Stimulated activated CD8-positive, alpha-beta memory T cell treated with anti-CD3 and anti-CD28 coated beads, Interleukin-4, amount 100 ng/mL, for 1 hour (primary cell): ENCODE results near the gene NTRK2.

Source experiments
- DNase-seq, 2 donors: peaks; one replicate each; pipeline ENCODE4 v3.0.0-alpha.2; 2020; ENCODE audit warnings: low read depth in 2 of 2, low spot score in 1 of 2

Gene NTRK2

DNA sequence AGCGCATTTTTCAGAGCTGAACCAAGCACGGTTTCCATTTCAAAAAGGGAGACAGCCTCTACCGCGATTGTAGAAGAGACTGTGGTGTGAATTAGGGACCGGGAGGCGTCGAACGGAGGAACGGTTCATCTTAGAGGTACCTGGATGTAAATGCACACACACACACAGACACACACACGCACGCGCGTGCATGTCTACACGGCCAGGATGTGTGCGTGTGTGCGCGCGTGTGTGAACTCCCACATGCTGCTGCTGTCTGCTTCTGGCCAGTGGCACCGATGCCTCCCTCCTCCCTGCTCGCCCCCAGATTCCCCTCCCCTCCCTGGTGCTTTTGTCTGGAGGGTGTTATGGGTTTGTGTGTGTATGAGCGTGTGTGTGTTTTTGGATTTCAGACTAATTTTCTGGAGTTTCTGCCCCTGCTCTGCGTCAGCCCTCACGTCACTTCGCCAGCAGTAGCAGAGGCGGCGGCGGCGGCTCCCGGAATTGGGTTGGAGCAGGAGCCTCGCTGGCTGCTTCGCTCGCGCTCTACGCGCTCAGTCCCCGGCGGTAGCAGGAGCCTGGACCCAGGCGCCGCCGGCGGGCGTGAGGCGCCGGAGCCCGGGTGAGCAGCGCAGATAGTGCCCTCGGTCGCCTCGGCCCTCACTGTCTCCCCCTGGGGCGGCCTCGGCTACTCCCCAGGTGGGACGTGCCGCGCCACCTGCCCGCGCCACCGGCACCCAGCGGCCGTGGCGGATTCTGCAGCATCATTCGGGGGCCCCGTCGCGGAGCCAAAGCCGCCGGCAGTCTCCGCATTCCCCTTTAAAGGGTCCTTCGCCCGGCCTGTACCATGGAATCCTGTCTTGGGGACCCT is at the start of gene NTRK2:
Gene NTRK2 (plus strand): TSS at position 442 of the 850 bp plus-strand sequence. CDS start 1,020 bp downstream, outside the sequence.
- no peak for DNase-seq

DNA sequence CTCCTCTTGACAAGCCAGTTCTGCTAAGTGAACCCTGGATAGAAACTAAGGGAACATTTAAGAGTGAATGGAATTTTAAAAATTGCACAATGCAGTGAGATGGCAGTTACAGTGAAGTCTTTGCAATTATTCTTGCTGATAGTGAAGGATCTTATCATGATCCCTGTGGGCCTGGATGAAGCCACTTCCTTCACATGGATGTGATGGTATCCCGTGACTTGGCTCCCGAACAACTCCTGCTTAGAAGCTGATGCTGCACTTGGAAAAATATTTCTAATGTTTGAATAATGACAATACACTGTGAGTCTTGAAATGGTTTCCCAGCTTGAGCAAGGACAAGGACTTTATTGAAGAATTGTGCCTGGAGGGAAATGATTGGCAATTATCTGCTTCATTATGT is 49.2 kb upstream of the NTRK2 start:
- no peak for DNase-seq

DNA sequence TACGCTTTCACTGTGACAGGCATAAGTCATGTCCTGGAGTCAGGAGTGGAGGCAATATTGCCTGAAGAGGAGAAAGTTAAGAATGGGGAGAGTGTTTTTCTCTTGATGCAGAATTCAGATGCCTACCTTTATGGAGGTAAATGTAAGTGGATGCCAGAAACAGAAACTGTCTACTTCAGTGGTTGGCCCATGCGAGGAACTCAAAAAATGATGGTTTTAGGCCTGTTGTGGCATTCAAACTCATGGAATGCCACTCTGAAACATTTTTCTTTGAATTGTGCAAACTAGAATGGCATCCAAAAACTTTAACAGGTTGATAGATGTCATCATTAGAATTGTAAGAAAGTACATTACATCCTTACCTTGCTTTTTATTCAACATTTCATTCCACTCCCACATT is 47.7 kb upstream of the NTRK2 start:
- no peak for DNase-seq

DNA sequence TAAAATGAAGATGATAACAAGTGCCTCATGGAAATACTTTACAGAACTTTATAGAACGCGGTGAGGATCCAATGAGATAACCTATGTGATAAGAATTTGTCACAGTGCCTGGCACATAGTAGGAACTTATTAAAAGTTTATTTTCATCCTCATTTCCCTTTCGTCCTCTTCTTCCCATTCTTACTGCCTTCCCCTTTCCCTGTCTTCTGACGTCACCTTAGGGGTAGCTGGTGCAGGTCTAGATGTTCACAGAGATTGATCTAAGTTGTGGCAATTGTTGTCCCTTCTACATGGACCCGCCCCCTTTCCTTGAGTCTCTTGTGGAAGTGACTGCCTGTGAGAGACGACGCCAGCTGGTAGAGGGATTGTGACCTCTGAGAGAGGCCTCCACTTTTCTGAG is 46.5 kb upstream of the NTRK2 start:
- DNase-seq: no peak

DNA sequence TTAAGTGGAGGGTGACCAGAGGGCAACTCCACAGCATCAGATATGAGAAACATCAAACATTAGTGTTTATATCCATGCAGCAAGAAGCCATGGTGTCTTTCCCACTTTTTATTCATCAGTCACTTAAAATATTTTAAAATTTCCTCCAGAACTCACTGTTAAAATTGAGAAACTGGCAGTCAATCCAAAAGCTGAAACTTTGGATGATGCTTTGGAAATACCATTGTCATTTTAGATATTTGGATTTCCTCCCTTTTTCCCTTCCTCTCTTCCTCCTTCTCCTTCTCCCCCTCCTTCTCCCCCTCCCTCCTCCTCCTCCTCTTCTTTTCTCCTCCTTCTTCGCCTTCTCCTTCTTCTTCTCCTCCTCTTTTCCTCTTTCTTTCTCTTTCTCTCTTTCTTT is 33.1 kb upstream of the NTRK2 start:
- DNase-seq: no peak

DNA sequence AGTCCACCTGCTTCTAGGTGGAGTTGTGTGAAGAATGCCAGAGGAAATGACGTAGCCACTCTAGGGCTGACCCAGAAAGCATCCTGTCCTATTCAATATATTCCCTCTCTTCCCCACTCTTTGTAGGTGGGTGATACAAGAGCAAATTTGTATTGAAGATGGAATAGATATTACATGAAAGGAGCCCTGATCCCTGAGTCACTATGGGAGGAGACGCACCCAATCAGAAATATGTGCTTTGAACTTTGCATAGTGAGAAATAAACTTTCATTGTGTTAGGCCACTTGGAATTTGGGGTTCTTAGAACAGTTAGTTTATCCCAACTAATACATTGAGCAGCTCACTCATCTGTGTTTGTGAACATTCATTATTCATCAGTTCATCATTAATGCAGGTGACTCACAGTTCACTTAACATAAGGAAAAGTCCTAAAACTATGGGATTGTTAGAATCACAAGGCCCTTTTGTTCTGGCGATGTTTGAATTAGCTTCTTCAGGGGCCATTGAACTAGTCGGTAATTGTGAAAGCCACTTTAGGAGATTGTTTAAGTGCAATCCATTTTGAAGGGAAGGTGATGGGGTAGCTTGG is 26.9 kb upstream of the NTRK2 start:
- no peak for DNase-seq

DNA sequence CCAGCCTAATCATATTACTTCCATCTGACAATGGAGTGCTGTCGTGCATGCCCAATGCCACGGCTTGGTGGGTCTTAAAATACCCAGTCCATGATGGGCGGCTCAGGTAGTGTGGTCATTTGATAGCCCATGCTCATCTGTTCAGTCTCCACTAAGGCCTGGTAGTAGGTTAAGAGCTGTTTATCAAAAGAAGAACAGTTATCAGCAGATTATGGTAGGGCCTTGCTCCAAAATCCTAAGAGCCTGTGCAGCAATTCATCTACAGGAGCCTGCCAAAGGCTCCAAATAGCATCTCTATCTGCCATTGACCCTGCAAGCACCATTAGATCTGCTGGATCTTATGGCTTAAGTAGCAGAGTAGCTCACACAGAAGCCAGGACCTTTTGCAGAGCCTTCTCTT is 21.8 kb upstream of the NTRK2 start:
- DNase-seq: no peak

DNA sequence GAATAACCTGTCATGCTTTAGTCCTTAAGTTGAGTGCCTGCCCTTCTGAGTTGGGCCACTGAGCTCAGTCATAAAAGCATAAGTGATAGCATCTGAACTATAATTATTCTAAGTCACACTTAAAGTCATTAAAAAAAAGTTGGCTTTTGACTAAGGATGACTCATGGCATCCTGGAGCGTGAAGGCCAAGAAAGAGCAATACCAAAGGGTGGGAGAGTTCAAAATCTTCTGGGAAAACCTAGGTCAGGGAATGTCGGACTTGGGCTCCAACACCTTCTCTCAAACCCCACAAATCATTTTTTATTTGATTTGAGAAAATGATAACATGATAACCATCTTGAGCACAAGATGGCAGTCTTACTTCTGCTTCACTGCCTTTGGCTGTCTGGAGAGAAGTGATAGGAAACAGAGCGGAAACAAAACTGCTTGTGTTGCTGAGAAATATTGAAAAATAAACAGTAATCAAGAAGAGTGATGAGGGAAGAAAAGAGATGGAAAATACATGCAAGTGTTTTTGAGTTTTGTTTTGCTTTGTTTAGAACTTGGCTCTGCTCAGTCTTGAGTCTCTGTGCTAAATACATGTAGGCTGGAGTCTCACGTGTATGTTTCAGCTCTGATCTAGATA is 16.9 kb upstream of the NTRK2 start:
- no peak for DNase-seq

DNA sequence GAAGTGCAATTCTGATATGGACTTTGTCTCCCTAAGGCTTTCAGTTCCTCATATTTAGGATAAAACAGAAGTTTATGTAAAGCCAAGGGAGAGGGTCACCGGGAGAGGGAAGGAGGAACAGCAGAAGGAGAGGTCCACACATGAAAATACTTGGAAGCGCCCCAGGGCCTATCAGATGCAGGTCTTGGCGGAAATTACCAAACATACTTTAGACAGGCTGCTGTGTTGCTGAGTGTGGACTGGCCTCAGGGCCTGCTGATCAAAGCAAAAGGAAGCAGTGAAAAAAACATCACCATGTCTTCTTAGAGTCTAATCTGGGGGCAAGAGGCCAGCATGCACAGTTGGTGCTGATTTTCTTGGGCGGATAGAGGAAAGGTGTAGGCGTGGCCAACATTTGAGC is 14.1 kb upstream of the NTRK2 start:
- DNase-seq: no peak

DNA sequence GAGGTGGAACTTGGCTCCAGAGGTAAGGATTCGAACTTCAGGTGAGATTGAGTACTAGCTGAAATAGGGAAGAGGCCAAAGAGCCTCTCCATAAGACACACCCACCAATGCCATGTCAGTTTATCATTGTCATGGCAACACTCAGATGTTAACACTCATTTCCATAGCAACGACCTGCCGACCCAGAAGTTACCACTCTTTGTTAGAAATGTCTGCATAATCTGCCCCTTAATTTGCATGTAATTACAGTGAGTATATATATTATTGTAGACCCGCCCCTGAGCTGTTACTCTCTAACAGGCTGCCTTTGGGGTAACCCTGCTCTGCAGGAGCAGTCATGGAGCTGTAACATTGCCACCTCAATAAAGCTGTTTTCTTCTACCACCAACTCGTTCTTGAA is 10.2 kb upstream of the NTRK2 start:
- DNase-seq: no peak

DNA sequence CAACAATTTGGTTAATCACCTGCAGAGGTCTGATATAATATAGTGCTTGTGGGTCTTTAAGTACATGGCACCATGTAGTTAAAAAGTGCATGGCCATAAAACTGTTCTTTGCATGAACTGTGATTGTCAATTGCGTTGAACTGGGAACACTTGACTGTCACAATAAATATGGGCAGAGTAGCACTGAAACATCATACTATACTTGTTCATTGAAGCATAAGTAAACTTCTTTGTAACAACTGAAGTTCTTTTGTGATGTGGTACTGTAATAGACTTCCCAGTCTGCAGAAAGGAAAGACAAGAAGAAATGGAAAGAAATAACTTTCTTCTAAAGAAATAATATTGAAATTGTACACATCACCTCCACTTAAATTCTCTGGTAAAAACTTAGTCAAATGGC is 9.8 kb upstream of the NTRK2 start:
- no peak for DNase-seq

DNA sequence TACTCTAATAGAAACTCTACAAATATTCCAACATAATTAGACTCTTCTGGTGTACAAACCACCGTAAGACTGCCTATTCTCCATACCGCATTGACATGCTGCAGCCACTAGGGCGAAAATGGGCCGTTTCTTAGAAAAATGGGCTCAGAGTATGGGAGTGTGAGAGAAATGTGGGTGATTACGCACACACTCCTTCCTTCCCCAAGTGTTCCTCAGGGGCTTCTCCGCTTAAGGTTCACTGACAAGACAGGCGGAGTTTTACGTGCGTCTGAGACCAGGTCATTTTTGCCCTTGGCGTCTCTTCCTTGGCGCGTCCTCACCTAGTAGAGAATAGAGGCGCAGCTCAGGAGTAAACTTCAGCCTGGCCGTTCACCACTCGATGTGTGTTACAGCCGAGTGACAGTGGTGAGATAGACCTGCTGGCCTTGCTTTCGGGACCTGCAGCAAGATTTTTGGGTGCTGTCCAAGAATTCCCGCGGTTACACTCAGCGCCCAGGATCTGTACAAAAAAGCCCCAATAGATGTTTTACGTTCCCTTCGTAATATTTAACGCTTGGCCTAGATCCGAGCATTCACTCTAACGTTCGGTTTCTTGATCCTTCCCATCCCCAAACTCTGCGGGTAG is 1.8 kb upstream of the NTRK2 start:
- no peak for DNase-seq

DNA sequence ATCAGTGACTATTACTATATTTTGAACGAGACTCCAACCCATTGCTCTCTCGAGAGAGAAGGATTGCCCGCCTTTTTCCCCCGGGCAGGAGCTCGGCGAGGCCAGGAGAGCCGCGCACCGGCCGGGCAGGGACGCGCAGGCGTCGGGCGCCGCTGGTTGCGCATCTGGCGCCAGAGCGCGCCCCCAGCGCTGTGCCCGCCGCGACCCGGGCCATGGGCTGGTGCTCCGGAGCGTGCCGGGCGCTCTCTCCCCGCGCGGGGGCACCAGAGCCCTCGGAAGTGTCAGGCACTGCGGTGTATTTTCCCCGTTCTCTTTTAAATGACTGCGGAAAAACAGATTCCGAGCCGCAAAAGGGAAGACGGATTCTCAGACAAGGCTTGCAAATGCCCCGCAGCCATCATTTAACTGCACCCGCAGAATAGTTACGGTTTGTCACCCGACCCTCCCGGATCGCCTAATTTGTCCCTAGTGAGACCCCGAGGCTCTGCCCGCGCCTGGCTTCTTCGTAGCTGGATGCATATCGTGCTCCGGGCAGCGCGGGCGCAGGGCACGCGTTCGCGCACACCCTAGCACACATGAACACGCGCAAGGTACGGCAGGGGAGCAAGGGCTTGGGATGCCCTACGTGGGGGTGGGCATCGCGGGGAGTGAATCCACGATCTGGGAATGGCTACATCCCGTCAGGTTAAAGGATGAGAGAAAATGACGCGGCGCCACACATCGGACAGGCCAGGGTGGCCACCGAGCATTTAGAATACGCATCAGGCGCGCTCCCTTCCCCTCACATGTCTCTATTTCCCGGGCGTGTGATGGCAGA is 1.1 kb upstream of the NTRK2 start:
- no peak for DNase-seq

DNA sequence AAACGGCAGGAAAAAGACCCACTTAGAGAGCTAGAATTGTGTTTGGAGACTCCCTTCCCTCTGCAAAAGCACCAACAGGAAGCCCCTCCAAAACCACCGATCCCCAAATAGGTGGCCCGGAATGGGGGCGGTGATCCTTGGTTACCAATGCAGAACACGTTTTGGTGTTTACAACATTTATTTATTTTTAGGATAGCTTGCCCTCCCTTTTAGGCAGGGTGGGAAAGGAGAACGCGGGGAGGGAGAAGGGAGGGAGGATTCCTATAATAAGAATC is 579 bp upstream of the NTRK2 start:
- DNase-seq: no peak

DNA sequence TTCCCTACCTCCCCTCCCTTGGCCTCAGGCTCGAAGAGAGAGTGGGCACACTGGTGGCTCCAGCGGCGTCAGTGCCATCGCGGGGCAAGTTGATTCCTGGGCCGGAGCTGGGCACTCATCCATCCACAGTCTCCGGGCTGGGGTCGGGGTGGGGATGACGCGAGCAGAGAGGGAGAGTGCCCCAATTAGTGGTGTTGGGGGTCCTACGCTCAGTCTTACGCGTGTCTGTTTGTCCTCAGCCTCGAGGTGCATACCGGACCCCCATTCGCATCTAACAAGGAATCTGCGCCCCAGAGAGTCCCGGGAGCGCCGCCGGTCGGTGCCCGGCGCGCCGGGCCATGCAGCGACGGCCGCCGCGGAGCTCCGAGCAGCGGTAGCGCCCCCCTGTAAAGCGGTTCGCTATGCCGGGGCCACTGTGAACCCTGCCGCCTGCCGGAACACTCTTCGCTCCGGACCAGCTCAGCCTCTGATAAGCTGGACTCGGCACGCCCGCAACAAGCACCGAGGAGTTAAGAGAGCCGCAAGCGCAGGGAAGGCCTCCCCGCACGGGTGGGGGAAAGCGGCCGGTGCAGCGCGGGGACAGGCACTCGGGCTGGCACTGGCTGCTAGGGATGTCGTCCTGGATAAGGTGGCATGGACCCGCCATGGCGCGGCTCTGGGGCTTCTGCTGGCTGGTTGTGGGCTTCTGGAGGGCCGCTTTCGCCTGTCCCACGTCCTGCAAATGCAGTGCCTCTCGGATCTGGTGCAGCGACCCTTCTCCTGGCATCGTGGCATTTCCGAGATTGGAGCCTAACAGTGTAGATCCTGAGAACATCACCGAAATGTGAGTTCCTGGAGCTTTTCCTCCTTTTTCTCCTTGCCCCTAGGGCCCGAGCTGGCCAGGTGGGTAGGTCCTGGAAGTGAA is 861 bp downstream of the NTRK2 start:
- DNase-seq: no peak

DNA sequence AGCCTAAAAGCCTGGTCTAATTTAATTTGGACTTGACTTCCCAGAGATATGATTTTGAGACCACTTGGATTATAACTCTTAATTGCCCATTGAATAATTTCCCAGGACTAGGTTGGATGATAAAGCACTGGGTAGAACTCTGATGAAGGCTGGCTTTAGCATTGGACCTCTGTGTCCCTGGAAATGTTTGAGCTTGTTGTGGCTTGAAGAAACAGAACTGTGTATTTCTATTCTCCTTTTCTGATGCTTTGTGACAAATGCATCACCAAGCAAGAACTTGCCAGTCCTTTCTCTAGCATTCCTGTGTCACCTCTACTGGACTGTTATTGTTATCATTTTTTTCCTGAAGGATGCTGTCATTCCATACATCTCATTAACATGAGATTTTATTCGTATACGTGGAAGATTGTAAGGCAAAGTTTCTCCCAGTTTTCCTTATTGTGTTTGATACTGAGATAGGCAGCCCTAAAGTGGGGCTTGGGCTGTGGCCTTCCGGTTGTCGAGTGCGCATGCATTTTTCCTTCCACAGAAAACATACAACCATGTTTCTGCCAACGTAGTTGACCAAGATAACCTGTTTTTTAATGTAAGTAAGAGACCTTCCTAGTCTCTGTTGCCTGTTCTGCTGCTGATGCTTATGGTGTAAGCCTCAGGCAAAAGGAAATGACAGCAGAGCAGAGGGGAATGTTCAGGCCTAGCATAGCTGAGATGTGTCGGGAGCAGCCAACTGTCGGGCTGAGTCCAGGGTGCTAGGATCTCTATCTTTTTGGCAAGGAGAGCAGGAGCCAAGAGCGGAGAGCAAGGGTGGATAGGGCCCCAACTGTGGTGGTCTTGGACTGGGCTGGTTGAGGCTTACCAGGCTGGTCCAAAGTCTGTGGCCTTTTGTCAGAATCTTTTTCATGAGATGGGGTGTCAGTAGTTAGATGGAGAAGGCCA is 2.3 kb downstream of the NTRK2 start:
- no peak for DNase-seq

DNA sequence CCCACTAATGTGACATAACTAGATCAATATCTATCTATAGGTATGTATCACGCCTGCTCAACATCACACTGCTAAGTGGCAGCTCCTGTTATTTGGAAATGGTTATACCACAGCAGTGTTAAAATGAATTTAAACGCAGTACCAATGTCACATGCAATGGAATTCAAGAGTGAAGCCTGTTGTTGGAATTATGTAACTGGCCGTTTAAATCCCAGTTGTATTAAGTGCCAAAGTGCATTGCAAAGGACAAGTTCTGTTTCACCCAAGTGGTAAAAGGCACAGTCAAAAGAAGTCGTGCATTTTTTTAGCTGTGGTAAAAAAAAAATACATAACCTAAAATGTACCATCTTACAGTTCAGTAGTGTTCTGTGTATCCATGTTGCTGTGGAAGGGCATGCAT is 4.3 kb downstream of the NTRK2 start:
- DNase-seq: no peak

DNA sequence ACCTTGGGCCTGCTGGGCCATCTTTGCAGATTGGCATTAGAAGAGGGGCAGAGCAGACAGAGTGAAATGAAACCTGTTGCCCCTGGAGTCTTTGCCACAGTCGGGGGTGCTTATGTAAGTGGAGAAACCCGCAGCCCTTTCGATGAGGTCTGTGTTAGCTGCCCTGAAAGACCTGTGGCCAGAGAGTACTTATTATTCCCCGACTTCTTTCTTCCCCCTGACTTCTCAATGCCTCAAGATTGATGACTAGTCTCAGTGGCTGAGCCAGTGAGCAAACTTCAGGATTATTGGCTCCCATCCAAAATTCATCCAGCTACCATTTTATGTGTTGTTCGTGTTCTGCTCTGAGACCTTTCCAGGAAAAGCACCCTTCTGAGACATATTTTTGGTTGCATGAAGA is 7.6 kb downstream of the NTRK2 start:
- DNase-seq: no peak

DNA sequence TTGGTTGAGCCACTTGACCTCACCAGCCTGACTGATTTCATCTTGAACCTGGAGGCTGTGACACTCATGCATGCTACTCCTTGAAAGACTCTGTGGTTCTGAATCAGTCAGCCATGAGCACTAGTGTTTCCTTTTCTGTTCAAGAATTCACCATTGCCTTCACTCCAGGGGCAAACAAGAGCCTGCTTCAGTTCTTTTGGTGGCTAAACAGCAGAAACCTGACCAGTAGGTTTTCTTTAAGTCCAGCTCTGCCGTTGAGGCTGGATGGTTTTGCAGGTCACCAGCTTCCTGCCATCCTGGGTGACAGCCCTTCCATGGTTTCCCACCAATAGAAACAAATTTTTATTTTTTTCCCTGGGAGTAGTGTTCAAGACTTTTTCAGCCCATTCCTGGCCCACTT is 10.0 kb downstream of the NTRK2 start:
- DNase-seq: no peak
